Measurements from ENCODE around the gene MCTP1. TPM values are rescaled to one million over a fixed set of nuclear protein-coding genes. Genes with fewer than 3 reads are reported as not detected.

The MCTP1 gene
- total RNA-seq, 1 experiment from 2014 or later = 2.5 TPM

- peaks cover 3 to 4% of the 10 kb centered on the region in 2 experiments; a peak in 3 of 4 replicates for H3K4me1 Mint-ChIP-seq
- WGBS (ENCODE audit: extremely low coverage, insufficient read length, low lambda C conversion rate) = 100% methylated on average over 1 of the region's 5 CpGs
- H2BK5ac ChIP-seq (ENCODE audit: insufficient read length, low read length) = no peak overlapping the region
Measured at GRCh38 chr5:94682814-94683520, 601.9 kb downstream of the MCTP1 start.

More at GRCh38 chr5:94682814-94683520, 601.9 kb downstream of the MCTP1 start:
- Histone ChIP-seq H2AFZ (ENCODE audit: low read length) (no peak overlapping the region), H3K27ac (ENCODE audit: insufficient read length, low read depth, low read length) (no peak overlapping the region), H2BK15ac (ENCODE audit: low read depth, low read length) (no peak overlapping the region), H3K56ac (ENCODE audit: insufficient read length, low read depth, low read length) (no peak overlapping the region), H3K79me2 (ENCODE audit: insufficient read depth, low read length) (no peaks in the 10 kb centered on the region), H4K5ac (ENCODE audit: insufficient read length, low read depth, low read length) (no peak overlapping the region), H2BK12ac (ENCODE audit: insufficient read length, low read depth, low read length) (no peak overlapping the region), H3K14ac (ENCODE audit: insufficient read depth, low read length) (no peak overlapping the region), H3T11ph (ENCODE audit: low read length) (no peak overlapping the region), H2BK120ac (ENCODE audit: low read depth, low read length, poor library complexity, severe bottlenecking) (no peak overlapping the region), H4K20me1 (ENCODE audit: control insufficient read depth, insufficient read depth, insufficient read length) (no peaks in the 10 kb centered on the region), H3K18ac (ENCODE audit: insufficient read length, low read depth, low read length) (no peak overlapping the region), H3K23me2 (ENCODE audit: insufficient read length, low read depth, low read length, poor library complexity, severe bottlenecking) (no peaks in the 10 kb centered on the region), H3K9ac (ENCODE audit: extremely low read depth, insufficient read length, low read length) (no peak overlapping the region), H3K4ac (ENCODE audit: low read depth, low read length) (no peak overlapping the region), H4K8ac (replicated peaks; ENCODE audit: insufficient read length, low read depth, low read length) (no peak overlapping the region), H2BK20ac (ENCODE audit: low read depth, low read length, poor library complexity, severe bottlenecking) (no peak overlapping the region), H2AK5ac (ENCODE audit: insufficient read length, low read length) (no peak overlapping the region), H3K4me1 (ENCODE audit: insufficient read depth, low read length) (no peaks in the 10 kb centered on the region), H4K91ac (ENCODE audit: insufficient read length, low read depth, low read length) (no peak overlapping the region), H3K9me3 (ENCODE audit: control insufficient read depth, low read depth, low read length) (no peaks in the 10 kb centered on the region), H3K23ac (ENCODE audit: insufficient read length, low read depth, low read length) (no peak overlapping the region), H3K27me3 (ENCODE audit: insufficient read depth, low read length) (no peaks in the 10 kb centered on the region), H3K4me2 (ENCODE audit: insufficient read depth, insufficient read length, low read length) (no peak overlapping the region), H3K79me1 (ENCODE audit: insufficient read depth, low read depth, low read length, poor library complexity, severe bottlenecking) (no peaks in the 10 kb centered on the region)
- TF ChIP-seq CTCF (conservative IDR thresholded peaks at IDR 0.05) = no peak
- peak overlapping the region in 1 of 3 experiments; percentile 57; a peak in 2 of 7 replicates for H3K27ac Mint-ChIP-seq
- no peak for DNase-seq
- H3K36me3 Mint-ChIP-seq (ENCODE audit: insufficient read depth in 1 of 3, low read depth in 3 of 3) = peaks cover 0 to 27% (median 18%) of the 10 kb centered on the region in 3 experiments; a peak in 6 of 7 replicates
- H3K4me3 Mint-ChIP-seq = no peak overlapping the region
- no peaks in the 10 kb centered on the region for H3K27me3 Mint-ChIP-seq (ENCODE audit: low read depth)
- H3K9me3 Mint-ChIP-seq = no peaks in the 10 kb centered on the region

All from H9 (cell line).